ENCODE results near the gene PDIA5. TPM values are rescaled to one million over a fixed set of nuclear protein-coding genes. Genes with fewer than 3 reads are reported as not detected.

Gene PDIA5
- total and polyA plus RNA-seq, 2 of the 4 experiments (the other 2 are of a cell fraction): 19.4 to 42.0 TPM

DNA sequence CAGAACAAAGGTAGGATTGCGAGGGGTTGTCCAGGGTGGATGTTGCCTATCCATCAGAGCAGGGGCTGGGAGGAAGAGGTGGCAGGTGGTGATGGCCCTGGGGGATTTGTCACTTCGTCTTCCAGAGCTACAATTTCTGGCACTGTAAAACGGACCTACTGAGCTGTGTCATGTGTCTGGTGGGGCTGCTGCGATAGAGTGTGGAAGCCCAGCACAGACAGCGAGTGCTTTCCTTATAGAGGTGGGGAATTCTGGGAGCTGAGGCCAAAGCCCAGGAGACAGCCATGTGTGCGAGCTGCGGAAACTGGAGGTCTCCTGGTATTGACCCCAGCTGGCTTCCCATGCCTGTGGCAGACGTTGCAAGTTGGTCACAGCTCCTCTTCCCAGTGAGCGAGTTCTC, 73.7 kb downstream of the PDIA5 start:
- H3K56ac ChIP-seq (ENCODE audit: extremely low read depth, insufficient read depth, low read length): no peak overlapping the region
- dilution Hi-C loops (cut with HindIII; ENCODE audit: low sequenced_read_pairs, unreplicated experiment): no loop called here
- H3K79me1 ChIP-seq (ENCODE audit: low read depth in 1 of 2, low read length in 2 of 2): no peaks in the 10 kb centered on the region; a peak in 2 of 4 replicates
- no peak overlapping the region for H2AK5ac ChIP-seq (ENCODE audit: low read depth, low read length)
- H3K23ac ChIP-seq (ENCODE audit: low read depth, low read length): no peak overlapping the region
- H3K4me3 ChIP-seq (ENCODE audit: insufficient read depth, low read depth, low read length): no peak overlapping the region
- no peak overlapping the region for H2BK15ac ChIP-seq (ENCODE audit: low read depth, low read length)
- H3K36me3 ChIP-seq (ENCODE audit: control insufficient read depth, insufficient read depth, low read length): peaks cover 13% of the 10 kb centered on the region
- no peaks in the 10 kb centered on the region for H3K9me3 ChIP-seq (ENCODE audit: control insufficient read depth, insufficient read depth, low read length)
- intact Hi-C loops (cut with micrococcal nuclease): no loop called here
- WGBS, 2 experiments (ENCODE audit: extremely low coverage in 2 of 2, insufficient read length in 1 of 2): 94% methylated on average over 4 of the region's 9 CpGs; no CpG with 5 or more reads in 1 of the 2 experiments
- DNase-seq (no peak), ATAC-seq (ENCODE audit: low read depth) (no peak)
- no peak overlapping the region for H3K14ac ChIP-seq (replicated peaks; ENCODE audit: low read depth, low read length)
- no peaks in the 10 kb centered on the region for H4K20me1 ChIP-seq (ENCODE audit: insufficient read depth, low read length)
- H2BK20ac ChIP-seq (ENCODE audit: low read depth, low read length): no peak overlapping the region
- no peak overlapping the region for H4K91ac ChIP-seq (ENCODE audit: insufficient read depth, low read depth, low read length)
- H3K4me1 ChIP-seq (ENCODE audit: control insufficient read depth, insufficient read depth, low read length): peaks cover 3% of the 10 kb centered on the region; the same call in 1 of the 2 replicates
- CTCF ChIA-PET: no interaction called here
- no peak overlapping the region for H3K4me2 ChIP-seq (ENCODE audit: low read depth, low read length)
- H3K27ac ChIP-seq (ENCODE audit: insufficient read depth, low read length): no peak overlapping the region
- BruUV-seq (replicated peaks): no TSS peak
- no peak overlapping the region for H4K5ac ChIP-seq (ENCODE audit: low read depth, low read length)
- TF ChIP-seq MAZ (IDR thresholded peaks at IDR 0.05; ENCODE audit: borderline replicate concordance, low read depth, low read length): no peak
- TF ChIP-seq, protein P1, sequence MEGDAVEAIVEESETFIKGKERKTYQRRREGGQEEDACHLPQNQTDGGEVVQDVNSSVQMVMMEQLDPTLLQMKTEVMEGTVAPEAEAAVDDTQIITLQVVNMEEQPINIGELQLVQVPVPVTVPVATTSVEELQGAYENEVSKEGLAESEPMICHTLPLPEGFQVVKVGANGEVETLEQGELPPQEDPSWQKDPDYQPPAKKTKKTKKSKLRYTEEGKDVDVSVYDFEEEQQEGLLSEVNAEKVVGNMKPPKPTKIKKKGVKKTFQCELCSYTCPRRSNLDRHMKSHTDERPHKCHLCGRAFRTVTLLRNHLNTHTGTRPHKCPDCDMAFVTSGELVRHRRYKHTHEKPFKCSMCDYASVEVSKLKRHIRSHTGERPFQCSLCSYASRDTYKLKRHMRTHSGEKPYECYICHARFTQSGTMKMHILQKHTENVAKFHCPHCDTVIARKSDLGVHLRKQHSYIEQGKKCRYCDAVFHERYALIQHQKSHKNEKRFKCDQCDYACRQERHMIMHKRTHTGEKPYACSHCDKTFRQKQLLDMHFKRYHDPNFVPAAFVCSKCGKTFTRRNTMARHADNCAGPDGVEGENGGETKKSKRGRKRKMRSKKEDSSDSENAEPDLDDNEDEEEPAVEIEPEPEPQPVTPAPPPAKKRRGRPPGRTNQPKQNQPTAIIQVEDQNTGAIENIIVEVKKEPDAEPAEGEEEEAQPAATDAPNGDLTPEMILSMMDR (conservative IDR thresholded peaks at IDR 0.05; ENCODE audit: low read depth, low read length): no peak
- no peak for TF ChIP-seq MAFK (IDR thresholded peaks at IDR 0.05; ENCODE audit: low read depth, low read length)
- TF ChIP-seq CEBPB (IDR thresholded peaks at IDR 0.05; ENCODE audit: low read depth, low read length): no peak
- TF ChIP-seq RCOR1 (IDR thresholded peaks at IDR 0.05; ENCODE audit: insufficient replicate concordance, low read length): no peak
- no peak for TF ChIP-seq BHLHE40 (IDR thresholded peaks at IDR 0.05; ENCODE audit: low read depth, low read length)
- no peak for TF ChIP-seq POLR2A (IDR thresholded peaks at IDR 0.05; ENCODE audit: low read depth, low read length)
- no peak for TF ChIP-seq CHD1 (IDR thresholded peaks at IDR 0.05; ENCODE audit: low read depth, low read length)
- TF ChIP-seq FOS (IDR thresholded peaks at IDR 0.05; ENCODE audit: low read depth, low read length): no peak
- TF ChIP-seq MXI1 (IDR thresholded peaks at IDR 0.05; ENCODE audit: borderline replicate concordance, low read depth, low read length): no peak
- TF ChIP-seq RAD21 (IDR thresholded peaks at IDR 0.05; ENCODE audit: low read length): no peak
- no peak for TF ChIP-seq USF2 (IDR thresholded peaks at IDR 0.05; ENCODE audit: low read depth, low read length)
- no peak for TF ChIP-seq RFX5 (IDR thresholded peaks at IDR 0.05; ENCODE audit: low read depth, low read length)
- no peak overlapping the region for H2BK5ac ChIP-seq (ENCODE audit: low read depth, low read length, poor library complexity, severe bottlenecking)
- H2AFZ ChIP-seq (replicated peaks; ENCODE audit: low read length, poor library complexity): no peak overlapping the region
- peaks cover 6% of the 10 kb centered on the region; the same call in 1 of the 2 replicates for H3K9me1 ChIP-seq (ENCODE audit: insufficient read depth, low read length)
- no peak overlapping the region for H4K8ac ChIP-seq (ENCODE audit: low read depth in 2 of 2, low read length in 2 of 2)
- H3K9ac ChIP-seq (ENCODE audit: low read depth, low read length): no peak overlapping the region
- H3K27me3 ChIP-seq (ENCODE audit: control insufficient read depth, insufficient read depth, low read length): no peaks in the 10 kb centered on the region
- in situ Hi-C loops (cut with MboI; ENCODE audit: low sequenced_read_pairs): no loop called here
- H3K4ac ChIP-seq (ENCODE audit: low read depth, low read length): no peak overlapping the region
- POLR2A ChIA-PET (ENCODE audit: unreplicated experiment): no interaction called here
- no peak overlapping the region for H2AK9ac ChIP-seq (replicated peaks; ENCODE audit: low read depth, low read length, poor library complexity)
- no peak overlapping the region for H3K18ac ChIP-seq (ENCODE audit: low read depth, low read length)
- no peak overlapping the region for H2BK120ac ChIP-seq (ENCODE audit: low read depth, low read length)
